SK-N-SH (cell line): ENCODE results near the gene SAMD4A.

Experiments
- EZH2phosphoT487 ChIP-seq: fragments of 200-600 bp; sonication (generic); IDR thresholded peaks from 2 replicates; pipeline ENCODE4 v1.6.1; 2017; ENCODE audit warnings: low read depth, mixed run types, mild to moderate bottlenecking, antibody characterized with exemption, moderate library complexity, borderline replicate concordance
- POLR2AphosphoS5 ChIP-seq: IDR thresholded peaks from 2 replicates; pipeline ENCODE4 v1.6.1; 2012; ENCODE audit warnings: low read depth, low read length
- RFX5 ChIP-seq: IDR thresholded peaks from 2 replicates; pipeline ENCODE4 v1.6.1; 2012; ENCODE audit warnings: mild to moderate bottlenecking, improper control_type of control experiment, low read length
- ZBTB33 ChIP-seq: IDR thresholded peaks from 2 replicates; pipeline ENCODE4 v1.4.0; 2012; ENCODE audit warnings: low read depth, borderline replicate concordance

- no peak for TF ChIP-seq EZH2phosphoT487
- TF ChIP-seq ZBTB33: no peak
- TF ChIP-seq POLR2AphosphoS5: no peak
- no peak for TF ChIP-seq RFX5
These were observed 142.9 kb downstream of the SAMD4A start for GRCh38 chr14:54709867-54710266.
